22Rv1 (cell line): ENCODE results near the gene DISP2.

Source experiments
- H3K27ac ChIP-seq: fragments of 450-650 bp; 2 replicates; pipeline ENCODE4 v1.5.1; 2017
- CTCF ChIP-seq: fragments of 450-650 bp; IDR thresholded peaks from 2 replicates; pipeline ENCODE4 v1.5.1; 2017; ENCODE audit warnings: mild to moderate bottlenecking
- ZFX ChIP-seq: fragments of 450-650 bp; IDR thresholded peaks from 2 replicates; pipeline ENCODE4 v1.6.1; 2017; ENCODE audit warnings: antibody characterized with exemption, borderline replicate concordance

Gene DISP2

GRCh38 chr15:40357723-40358470, at the start of gene DISP2:
TSS of gene DISP2 (plus strand) at chr15:40358219. CDS start at chr15:40358322, 103 bp downstream.
- H3K27ac ChIP-seq, result no peak within 1 kb of the TSS
- no peak for TF ChIP-seq CTCF
- TF ChIP-seq ZFX, result no peak

GRCh38 chr15:40309344-40309862, 48.6 kb upstream of the DISP2 start:
- no peak for TF ChIP-seq ZFX
- no peak for TF ChIP-seq CTCF
- no peak overlapping the region for H3K27ac ChIP-seq

- H3K27ac ChIP-seq, result no peak overlapping the region
These were observed 47.7 kb upstream of the DISP2 start for GRCh38 chr15:40310001-40310959.

GRCh38 chr15:40310993-40311392, 47.0 kb upstream of the DISP2 start:
- no peak overlapping the region for H3K27ac ChIP-seq
- TF ChIP-seq CTCF, result no peak
- no peak for TF ChIP-seq ZFX

More at GRCh38 chr15:40310001-40310959, 47.7 kb upstream of the DISP2 start:
- no peak for TF ChIP-seq ZFX
- TF ChIP-seq CTCF, result peak; percentile 84

GRCh38 chr15:40312370-40313158, 45.5 kb upstream of the DISP2 start:
- no peak overlapping the region for H3K27ac ChIP-seq
- TF ChIP-seq ZFX (no peak), CTCF (no peak)

GRCh38 chr15:40313531-40314398, 44.3 kb upstream of the DISP2 start:
- TF ChIP-seq ZFX (no peak), CTCF (no peak)
- no peak overlapping the region for H3K27ac ChIP-seq
